Caco-2 (cell line): ENCODE measurements around the gene CDK5R1. TPM values are rescaled to one million over a fixed set of nuclear protein-coding genes. Genes with fewer than 3 reads are reported as not detected.

Experiments
- BruUV-seq: library from RNA; stranded (reverse); fragments of 400-500 nt; replicated peaks from 2 replicates; lab custom pipeline; 2021; lab: Mats Ljungman, UMichigan
- CTCF ChIA-PET: fragments of 300-600 bp; sonication (Branson Sonifier 250); formaldehyde crosslinking; loops from one replicate; lab custom pipeline; 2022; ENCODE audit warnings: antibody characterized with exemption; lab: Charles Lee
- POLR2A ChIA-PET: fragments of 300-600 bp; sonication (Branson Sonifier 250); formaldehyde crosslinking; loops from one replicate; lab custom pipeline; 2022; ENCODE audit warnings: antibody characterized with exemption; lab: Charles Lee
- DNase-seq, 2 experiments: peaks; one replicate each; pipeline versions ENCODE4 v3.0.0 to v3.0.0-alpha.2; 2020 to 2022
- H3K27me3 ChIP-seq: replicated peaks from 2 replicates; pipeline ENCODE4 v1.6.0; 2011; ENCODE audit warnings: low read length; ENCODE audit not compliant: control insufficient read depth, insufficient read depth
- H3K36me3 ChIP-seq: 2 replicates; pipeline ENCODE4 v1.5.1; 2011; ENCODE audit warnings: low read length; ENCODE audit not compliant: control insufficient read depth, insufficient read depth
- H3K4me1 ChIP-seq: fragments of 250-450 bp; sonication (Bioruptor Pico); 2 replicates; pipeline ENCODE4 v1.5.1; 2020; ENCODE audit warnings: mild to moderate bottlenecking
- H3K4me3 ChIP-seq: 2 replicates; pipeline ENCODE4 v1.5.1; 2011; ENCODE audit warnings: low read depth, mild to moderate bottlenecking, control low read depth, low read length
- H3K9me3 ChIP-seq: fragments of 250-450 bp; sonication (Bioruptor Pico); 2 replicates; pipeline ENCODE4 v1.5.1; 2020; ENCODE audit warnings: mild to moderate bottlenecking, moderate library complexity
- H3K27ac Mint-ChIP-seq: one replicate; pipeline ENCODE4 v1.8.0; 2022; ENCODE audit warnings: mixed read lengths; ENCODE audit not compliant: unreplicated experiment
- H3K27me3 Mint-ChIP-seq: one replicate; pipeline ENCODE4 v1.8.0; 2022; ENCODE audit warnings: mixed read lengths; ENCODE audit not compliant: insufficient read depth, unreplicated experiment
- H3K36me3 Mint-ChIP-seq: one replicate; pipeline ENCODE4 v1.8.0; 2022; ENCODE audit warnings: mild to moderate bottlenecking, mixed read lengths; ENCODE audit not compliant: insufficient read depth, unreplicated experiment
- H3K4me1 Mint-ChIP-seq: one replicate; pipeline ENCODE4 v1.8.0; 2022; ENCODE audit warnings: low read depth, mixed read lengths; ENCODE audit not compliant: unreplicated experiment
- H3K4me3 Mint-ChIP-seq: one replicate; pipeline ENCODE4 v1.8.0; 2022; ENCODE audit warnings: mild to moderate bottlenecking, moderate library complexity, mixed read lengths; ENCODE audit not compliant: unreplicated experiment
- H3K9me3 Mint-ChIP-seq: one replicate; pipeline ENCODE4 v1.8.0; 2022; ENCODE audit warnings: mixed read lengths; ENCODE audit not compliant: unreplicated experiment
- intact Hi-C: fragments of 100-400 bp; cut with micrococcal nuclease; formaldehyde crosslinking; loops from one replicate; pipeline ENCODE4 v1.10.0; 2022; ENCODE audit not compliant: unreplicated experiment
- total RNA-seq: library from RNA; stranded (reverse); gene quantifications from 2 replicates; pipeline ENCODE4 v1.2.3, GENCODE V29; 2022
- TF ChIP-seq, protein P1 (sequence below), 2 experiments: fragments of 200-600 bp in 1 of 2; IDR thresholded peaks; 1 replicate in 1 of 2; 2 replicates in 1 of 2; pipeline versions ENCODE4 v1.5.1 to v1.8.0; 2011 to 2022; ENCODE audit warnings: antibody characterized with exemption in 1 of 2, control low read depth in 1 of 2, inconsistent platforms in 1 of 2, low read depth in 1 of 2, low read length in 1 of 2, mild to moderate bottlenecking in 1 of 2, moderate library complexity in 1 of 2; ENCODE audit not compliant: insufficient read depth in 1 of 2, severe bottlenecking in 1 of 2, unreplicated experiment in 1 of 2

Gene CDK5R1
- total RNA-seq, 1 experiment from 2014 or later: 6.6 TPM

DNA sequence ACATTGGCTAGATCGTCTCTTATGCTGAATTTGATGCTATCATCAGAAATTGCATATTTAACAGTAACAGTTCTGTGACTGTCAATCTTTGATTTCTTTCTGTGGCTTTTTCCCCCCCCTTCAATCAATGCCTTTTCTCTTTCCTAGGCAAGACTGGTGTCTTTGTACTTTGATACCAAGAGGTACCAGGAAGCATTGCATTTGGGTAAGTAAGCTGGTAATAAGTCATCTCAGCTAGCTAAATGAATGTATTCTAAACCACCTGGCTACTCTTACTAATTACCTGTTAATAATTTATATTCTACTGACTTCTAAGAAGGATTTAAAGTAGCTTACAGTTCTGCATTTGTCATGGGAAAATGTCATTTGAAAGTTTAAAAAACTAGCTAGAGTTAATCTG, 22.4 kb upstream of the CDK5R1 start:
- CTCF ChIA-PET: interaction anchor here (1.5 kb wide), 1 partner anchor 20 kb away, joined by 3 read pairs; the partner anchor contains the start of gene PSMD11
- no TSS peak for BruUV-seq
- POLR2A ChIA-PET: no interaction called here
- Histone ChIP-seq H3K36me3 (peaks cover 3% of the 10 kb centered on the region), H3K27me3 (no peaks in the 10 kb centered on the region), H3K9me3 (no peaks in the 10 kb centered on the region), H3K4me1 (no peaks in the 10 kb centered on the region), H3K4me3 (no peak overlapping the region)
- no peak overlapping the region for H3K4me3 Mint-ChIP-seq
- intact Hi-C loops: no loop called here
- H3K9me3 Mint-ChIP-seq: no peaks in the 10 kb centered on the region
- no peak for DNase-seq
- H3K4me1 Mint-ChIP-seq: no peaks in the 10 kb centered on the region
- H3K27ac Mint-ChIP-seq: no peak overlapping the region
- TF ChIP-seq, protein P1, sequence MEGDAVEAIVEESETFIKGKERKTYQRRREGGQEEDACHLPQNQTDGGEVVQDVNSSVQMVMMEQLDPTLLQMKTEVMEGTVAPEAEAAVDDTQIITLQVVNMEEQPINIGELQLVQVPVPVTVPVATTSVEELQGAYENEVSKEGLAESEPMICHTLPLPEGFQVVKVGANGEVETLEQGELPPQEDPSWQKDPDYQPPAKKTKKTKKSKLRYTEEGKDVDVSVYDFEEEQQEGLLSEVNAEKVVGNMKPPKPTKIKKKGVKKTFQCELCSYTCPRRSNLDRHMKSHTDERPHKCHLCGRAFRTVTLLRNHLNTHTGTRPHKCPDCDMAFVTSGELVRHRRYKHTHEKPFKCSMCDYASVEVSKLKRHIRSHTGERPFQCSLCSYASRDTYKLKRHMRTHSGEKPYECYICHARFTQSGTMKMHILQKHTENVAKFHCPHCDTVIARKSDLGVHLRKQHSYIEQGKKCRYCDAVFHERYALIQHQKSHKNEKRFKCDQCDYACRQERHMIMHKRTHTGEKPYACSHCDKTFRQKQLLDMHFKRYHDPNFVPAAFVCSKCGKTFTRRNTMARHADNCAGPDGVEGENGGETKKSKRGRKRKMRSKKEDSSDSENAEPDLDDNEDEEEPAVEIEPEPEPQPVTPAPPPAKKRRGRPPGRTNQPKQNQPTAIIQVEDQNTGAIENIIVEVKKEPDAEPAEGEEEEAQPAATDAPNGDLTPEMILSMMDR (IDR thresholded peaks at IDR 0.05; ENCODE audit: insufficient read depth in 1 of 2, low read depth in 1 of 2, low read length in 1 of 2, severe bottlenecking in 1 of 2, unreplicated experiment in 1 of 2): no peak
- peaks cover 88% of the 10 kb centered on the region for H3K36me3 Mint-ChIP-seq
- no peaks in the 10 kb centered on the region for H3K27me3 Mint-ChIP-seq

DNA sequence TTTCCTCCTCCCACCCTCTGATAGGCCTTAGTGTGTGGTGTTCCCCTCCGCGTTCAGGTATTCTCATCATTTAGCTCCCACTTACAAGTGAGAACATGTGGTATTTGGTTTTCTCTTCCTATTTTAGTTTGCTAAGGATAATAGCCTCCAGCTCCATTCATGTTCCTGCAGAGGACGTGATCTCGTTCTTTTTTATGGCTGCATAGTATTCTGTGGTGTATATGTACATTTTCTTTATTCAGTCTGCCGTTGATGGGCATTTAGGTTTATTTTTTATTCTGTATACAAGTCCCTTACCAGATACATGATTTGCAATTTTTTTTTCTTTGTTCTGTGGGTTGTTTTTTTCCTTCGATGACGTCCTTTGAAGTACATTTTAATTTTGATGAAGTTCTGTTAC, 18.8 kb upstream of the CDK5R1 start:
- H3K27me3 Mint-ChIP-seq: no peaks in the 10 kb centered on the region
- Histone ChIP-seq H3K4me3 (no peak overlapping the region), H3K9me3 (no peaks in the 10 kb centered on the region), H3K4me1 (no peaks in the 10 kb centered on the region), H3K36me3 (peaks cover 6% of the 10 kb centered on the region), H3K27me3 (no peaks in the 10 kb centered on the region)
- POLR2A ChIA-PET: no interaction called here
- H3K9me3 Mint-ChIP-seq: no peaks in the 10 kb centered on the region
- CTCF ChIA-PET: no interaction called here
- TF ChIP-seq, protein P1 (IDR thresholded peaks at IDR 0.05; ENCODE audit: insufficient read depth in 1 of 2, low read depth in 1 of 2, low read length in 1 of 2, severe bottlenecking in 1 of 2, unreplicated experiment in 1 of 2): no peak
- H3K27ac Mint-ChIP-seq: no peak overlapping the region
- no peak for DNase-seq
- intact Hi-C loops: no loop called here
- no TSS peak for BruUV-seq
- no peak overlapping the region for H3K4me3 Mint-ChIP-seq
- peaks cover 82% of the 10 kb centered on the region for H3K36me3 Mint-ChIP-seq
- H3K4me1 Mint-ChIP-seq: no peaks in the 10 kb centered on the region

DNA sequence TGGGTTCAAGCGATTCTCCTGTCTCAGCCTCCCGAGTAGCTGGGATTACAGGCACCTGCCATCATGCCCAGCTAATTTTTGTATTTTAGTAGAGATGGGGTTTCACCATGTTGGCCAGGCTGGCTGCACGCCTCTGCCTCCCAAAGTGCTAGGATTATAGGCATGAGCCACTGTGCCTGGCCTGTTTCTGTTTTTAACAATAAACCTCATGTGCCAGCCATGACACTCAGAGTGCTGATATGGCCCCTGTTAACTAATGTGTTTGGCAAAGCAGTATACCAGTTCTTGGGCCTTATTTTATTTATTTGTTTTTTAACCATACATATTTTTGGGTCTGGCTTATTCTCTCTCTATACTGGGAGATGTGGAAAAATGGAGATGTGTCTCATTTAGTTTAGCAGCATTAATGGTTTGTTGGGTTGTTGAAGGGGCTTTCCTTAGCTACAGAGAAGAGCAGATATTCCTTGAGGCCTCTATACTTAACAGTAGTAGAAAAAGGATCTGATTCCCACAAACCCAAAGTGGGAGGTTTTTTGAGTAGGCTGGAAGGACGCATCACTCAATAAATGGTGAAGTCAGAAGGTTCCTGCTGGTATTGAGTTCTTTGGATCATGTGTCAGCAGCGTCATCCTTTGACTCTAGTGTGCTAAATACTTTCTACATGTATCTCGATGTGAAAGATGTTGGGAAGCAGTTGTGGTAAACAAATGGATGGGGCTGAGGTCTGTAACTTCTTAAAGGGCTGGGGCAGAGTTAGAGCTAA, 16.2 kb upstream of the CDK5R1 start:
- no peaks in the 10 kb centered on the region for H3K9me3 Mint-ChIP-seq

More for the DNA sequence above, 16.2 kb upstream of the CDK5R1 start:
- H3K36me3 ChIP-seq: peaks cover 6% of the 10 kb centered on the region
- ChIA-PET POLR2A (no interaction called here), CTCF (interaction anchor here (1.2 kb wide), 1 partner anchor 26 kb away, joined by 5 read pairs; the partner anchor contains the start of gene PSMD11)
- no peak overlapping the region for H3K27ac Mint-ChIP-seq
- DNase-seq: no peak
- H3K27me3 ChIP-seq: no peaks in the 10 kb centered on the region
- intact Hi-C loops: no loop called here
- H3K36me3 Mint-ChIP-seq: peaks cover 92% of the 10 kb centered on the region
- TF ChIP-seq, protein P1 (IDR thresholded peaks at IDR 0.05; ENCODE audit: insufficient read depth in 1 of 2, low read depth in 1 of 2, low read length in 1 of 2, severe bottlenecking in 1 of 2, unreplicated experiment in 1 of 2): no peak
- no peaks in the 10 kb centered on the region for H3K4me1 ChIP-seq
- BruUV-seq: no TSS peak
- H3K9me3 ChIP-seq: no peaks in the 10 kb centered on the region
- no peaks in the 10 kb centered on the region for H3K4me1 Mint-ChIP-seq
- no peaks in the 10 kb centered on the region for H3K27me3 Mint-ChIP-seq
- no peak overlapping the region for H3K4me3 Mint-ChIP-seq
- H3K4me3 ChIP-seq: no peak overlapping the region
